SU-DHL-6 (cell line): Measurements from ENCODE around the gene PER3.

Source experiments
- CTCF ChIP-seq: fragments of 200-600 bp; sonication (generic); IDR thresholded peaks from one replicate; pipeline ENCODE4 v1.5.1; 2017; ENCODE audit warnings: antibody characterized with exemption, mild to moderate bottlenecking, low read length, moderate library complexity; ENCODE audit not compliant: insufficient read depth, poor library complexity, severe bottlenecking
- EZH2phosphoT487 ChIP-seq: fragments of 200-600 bp; sonication (generic), shearing (Covaris generic); conservative IDR thresholded peaks from 2 replicates; pipeline ENCODE4 v1.6.1; 2018; ENCODE audit warnings: mild to moderate bottlenecking, antibody characterized with exemption, low read length, moderate library complexity, mixed read lengths

- TF ChIP-seq CTCF: no peak
- no peak for TF ChIP-seq EZH2phosphoT487
These were observed 93.9 kb downstream of the PER3 start for GRCh38 chr1:7878027-7878426.
